Right hindlimb (tissue), 1 donor: Measurements from ENCODE around the gene ZBTB12.
"Not testable (repeated sequence)": the region's sequence is repeated elsewhere in the genome, so short reads cannot be mapped to it uniquely, and the experiment has no call there.

Experiments used
- DNase-seq: peaks from one replicate; pipeline ENCODE4 v3.0.0-alpha.2; 2018

The ZBTB12 gene, protein sequence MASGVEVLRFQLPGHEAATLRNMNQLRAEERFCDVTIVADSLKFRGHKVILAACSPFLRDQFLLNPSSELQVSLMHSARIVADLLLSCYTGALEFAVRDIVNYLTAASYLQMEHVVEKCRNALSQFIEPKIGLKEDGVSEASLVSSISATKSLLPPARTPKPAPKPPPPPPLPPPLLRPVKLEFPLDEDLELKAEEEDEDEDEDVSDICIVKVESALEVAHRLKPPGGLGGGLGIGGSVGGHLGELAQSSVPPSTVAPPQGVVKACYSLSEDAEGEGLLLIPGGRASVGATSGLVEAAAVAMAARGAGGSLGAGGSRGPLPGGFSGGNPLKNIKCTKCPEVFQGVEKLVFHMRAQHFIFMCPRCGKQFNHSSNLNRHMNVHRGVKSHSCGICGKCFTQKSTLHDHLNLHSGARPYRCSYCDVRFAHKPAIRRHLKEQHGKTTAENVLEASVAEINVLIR

DNA sequence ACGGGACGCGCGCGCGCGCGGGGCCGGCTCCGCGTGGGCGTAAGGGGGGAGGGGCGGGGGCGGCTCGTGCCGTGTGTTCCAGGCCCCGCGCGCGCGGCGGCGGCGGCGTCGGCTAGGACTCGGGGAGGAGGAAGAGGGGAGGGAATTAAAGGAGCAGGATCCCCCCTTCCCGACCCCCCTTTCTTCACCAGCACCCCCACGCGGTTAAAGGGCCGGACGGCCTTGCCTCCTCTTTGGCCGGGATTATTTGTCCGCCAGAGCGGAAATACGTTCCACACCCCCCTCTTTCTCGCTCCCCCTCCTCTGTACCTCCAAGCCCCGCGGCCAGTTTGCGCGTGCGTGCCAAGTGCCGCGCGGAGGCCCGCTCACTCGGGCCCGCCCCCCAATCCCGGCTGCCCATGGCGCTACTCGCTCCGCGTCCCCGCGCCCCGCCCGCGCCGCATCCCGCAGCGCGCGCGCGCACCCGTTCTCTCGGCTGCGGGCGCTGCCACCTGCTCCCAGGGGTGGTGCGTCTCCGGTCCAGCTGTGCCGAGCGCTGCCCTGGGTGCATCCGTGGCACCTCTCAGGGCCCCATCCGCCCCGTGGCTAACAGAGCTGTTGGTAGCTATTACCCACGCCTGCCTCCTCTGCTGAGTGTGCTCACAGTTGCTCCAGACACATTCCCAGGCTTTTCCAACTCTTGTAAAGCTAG, at the start of gene ZBTB12:
TSS of gene ZBTB12 (minus strand) at position 134 of the 691 bp plus-strand sequence. CDS start 781 bp downstream, outside the sequence.
- peak; percentile 98 for DNase-seq

DNA sequence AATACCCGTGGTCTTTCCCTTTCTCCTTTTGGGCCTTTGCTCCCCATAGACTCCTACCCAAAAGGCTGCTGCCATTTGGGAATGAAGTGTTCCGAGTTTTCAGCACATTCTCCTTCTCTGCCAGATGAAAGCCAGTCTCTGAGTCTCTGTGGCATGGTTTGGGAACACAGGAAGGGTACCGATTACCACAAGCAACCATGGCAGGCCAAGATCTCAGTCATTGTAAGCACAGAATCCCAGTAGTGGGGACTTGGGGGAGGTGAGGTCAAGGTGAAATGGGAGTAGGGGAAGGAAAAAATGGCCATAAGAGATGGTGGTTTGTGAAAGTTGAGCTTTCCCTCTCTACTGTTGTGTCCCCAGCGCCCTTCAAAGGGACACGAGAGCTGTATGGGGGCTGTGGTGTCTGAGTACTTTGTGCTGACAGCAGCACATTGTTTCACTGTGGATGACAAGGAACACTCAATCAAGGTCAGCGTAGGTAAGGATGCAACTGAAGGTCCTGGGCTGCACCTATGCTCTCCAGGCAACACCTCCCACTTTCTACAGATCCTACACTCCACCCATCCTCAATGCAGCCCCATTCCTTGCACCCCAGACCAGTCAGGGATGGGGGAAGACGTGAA, 48.2 kb upstream of the ZBTB12 start:
- no peak for DNase-seq

DNA sequence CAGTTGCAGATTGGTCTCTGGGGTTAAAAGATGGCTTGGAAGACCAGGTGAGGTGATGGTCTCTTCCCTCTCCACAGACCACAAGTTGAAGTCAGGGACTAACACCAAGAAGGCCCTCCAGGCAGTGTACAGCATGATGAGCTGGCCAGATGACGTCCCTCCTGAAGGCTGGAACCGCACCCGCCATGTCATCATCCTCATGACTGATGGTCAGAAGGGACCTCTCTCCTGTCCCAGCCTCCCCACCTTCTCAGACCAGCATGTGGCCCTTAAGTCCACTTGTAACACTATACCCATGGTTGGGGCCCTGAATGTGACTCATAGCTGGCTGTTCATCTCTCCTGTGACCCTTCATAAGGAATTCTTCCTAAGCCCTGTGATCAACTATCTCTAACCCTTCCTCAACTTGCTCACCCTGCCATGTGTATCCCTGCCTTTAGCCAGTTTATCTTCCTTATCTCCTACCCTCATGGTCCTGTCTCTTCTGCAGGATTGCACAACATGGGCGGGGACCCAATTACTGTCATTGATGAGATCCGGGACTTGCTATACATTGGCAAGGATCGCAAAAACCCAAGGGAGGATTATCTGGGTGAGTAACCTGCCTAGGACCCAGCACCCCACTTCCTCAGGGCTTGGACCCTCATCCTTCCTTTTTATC, 47.0 kb upstream of the ZBTB12 start:
- no peak for DNase-seq

DNA sequence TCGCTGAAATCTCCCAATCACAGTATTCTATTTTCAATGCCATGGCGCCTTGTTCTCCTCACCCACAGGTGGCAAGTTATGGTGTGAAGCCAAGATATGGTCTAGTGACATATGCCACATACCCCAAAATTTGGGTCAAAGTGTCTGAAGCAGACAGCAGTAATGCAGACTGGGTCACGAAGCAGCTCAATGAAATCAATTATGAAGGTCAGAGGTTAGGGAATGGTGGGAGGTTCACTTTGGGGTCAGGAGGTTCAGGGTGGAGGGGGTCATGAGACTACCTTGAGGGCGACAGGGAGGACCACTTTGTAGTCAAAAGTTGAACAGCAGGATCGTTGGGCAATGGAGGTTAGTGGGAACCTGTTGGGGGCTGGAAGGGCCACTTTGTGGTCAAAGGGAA, 46.4 kb upstream of the ZBTB12 start:
- DNase-seq = no peak

DNA sequence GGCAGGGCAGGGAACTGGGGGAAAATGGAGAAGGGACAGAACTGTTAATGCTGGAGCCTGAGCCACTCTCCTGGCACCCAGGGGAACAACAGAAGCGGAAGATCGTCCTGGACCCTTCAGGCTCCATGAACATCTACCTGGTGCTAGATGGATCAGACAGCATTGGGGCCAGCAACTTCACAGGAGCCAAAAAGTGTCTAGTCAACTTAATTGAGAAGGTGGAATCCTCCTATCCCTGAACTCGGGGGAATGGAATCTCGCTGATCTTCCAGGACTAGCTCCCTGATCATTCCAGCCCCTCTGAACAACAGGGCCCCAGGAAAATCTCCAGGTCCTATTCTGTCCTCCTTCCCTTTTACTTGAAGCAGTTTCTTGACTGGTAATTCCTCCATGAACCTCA, 46.0 kb upstream of the ZBTB12 start:
- no peak for DNase-seq

DNA sequence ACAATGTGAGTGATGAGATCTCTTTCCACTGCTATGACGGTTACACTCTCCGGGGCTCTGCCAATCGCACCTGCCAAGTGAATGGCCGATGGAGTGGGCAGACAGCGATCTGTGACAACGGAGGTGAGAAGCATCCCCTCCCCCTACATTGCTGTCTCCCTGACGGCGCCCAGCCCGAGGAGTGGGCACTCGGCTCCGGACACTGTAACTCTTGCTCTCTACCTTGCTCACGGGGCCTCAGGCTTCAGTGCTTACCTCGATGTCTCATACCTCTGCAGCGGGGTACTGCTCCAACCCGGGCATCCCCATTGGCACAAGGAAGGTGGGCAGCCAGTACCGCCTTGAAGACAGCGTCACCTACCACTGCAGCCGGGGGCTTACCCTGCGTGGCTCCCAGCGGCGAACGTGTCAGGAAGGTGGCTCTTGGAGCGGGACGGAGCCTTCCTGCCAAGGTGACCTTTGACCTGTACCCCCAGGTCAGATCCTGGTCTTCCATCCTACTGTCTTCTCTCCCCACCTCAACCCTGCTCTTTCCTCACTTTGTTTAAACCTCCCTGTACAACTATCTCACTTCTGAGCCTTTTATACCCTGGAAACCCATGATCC, 45.3 kb upstream of the ZBTB12 start:
- no peak for DNase-seq

DNA sequence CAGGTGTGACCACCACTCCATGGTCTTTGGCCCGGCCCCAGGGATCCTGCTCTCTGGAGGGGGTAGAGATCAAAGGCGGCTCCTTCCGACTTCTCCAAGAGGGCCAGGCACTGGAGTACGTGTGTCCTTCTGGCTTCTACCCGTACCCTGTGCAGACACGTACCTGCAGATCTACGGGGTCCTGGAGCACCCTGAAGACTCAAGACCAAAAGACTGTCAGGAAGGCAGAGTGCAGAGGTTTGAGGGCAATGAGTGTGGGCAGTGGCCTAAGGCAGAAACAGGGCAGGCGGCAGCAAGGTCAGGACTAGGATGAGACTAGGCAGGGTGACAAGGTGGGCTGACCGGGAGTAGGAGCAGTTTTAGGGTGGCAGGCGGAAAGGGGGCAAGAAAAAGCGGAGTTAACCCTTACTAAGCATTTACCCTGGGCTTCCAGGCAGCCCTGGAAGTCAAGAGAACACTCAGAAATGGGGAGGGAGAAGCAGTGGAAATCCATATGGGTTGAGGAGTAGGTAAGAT, 44.5 kb upstream of the ZBTB12 start:
- DNase-seq = no peak

DNA sequence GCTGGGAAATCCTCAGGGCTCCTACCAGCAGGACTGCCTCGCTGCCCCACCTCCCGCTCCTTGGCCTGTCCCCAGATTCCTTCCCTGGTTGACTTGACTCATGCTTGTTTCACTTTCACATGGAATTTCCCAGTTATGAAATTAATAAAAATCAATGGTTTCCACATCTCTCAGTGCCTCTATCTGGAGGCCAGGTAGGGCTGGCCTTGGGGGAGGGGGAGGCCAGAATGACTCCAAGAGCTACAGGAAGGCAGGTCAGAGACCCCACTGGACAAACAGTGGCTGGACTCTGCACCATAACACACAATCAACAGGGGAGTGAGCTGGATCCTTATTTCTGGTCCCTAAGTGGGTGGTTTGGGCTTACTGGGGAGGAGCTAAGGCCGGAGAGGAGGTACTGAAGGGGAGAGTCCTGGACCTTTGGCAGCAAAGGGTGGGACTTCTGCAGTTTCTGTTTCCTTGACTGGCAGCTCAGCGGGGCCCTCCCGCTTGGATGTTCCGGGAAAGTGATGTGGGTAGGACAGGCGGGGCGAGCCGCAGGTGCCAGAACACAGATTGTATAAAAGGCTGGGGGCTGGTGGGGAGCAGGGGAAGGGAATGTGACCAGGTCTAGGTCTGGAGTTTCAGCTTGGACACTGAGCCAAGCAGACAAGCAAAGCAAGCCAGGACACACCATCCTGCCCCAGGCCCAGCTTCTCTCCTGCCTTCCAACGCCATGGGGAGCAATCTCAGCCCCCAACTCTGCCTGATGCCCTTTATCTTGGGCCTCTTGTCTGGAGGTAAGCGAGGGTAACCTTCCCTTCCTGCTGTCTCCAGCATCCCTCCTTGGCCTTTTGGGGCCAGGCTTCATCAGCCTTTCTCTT, 43.9 kb upstream of the ZBTB12 start, which contains the start of gene CFB:
TSS of gene CFB (plus strand) at position 589 of the 863 bp plus-strand sequence. CDS start at position 716, 127 bp downstream.
- DNase-seq = peak; percentile 68

DNA sequence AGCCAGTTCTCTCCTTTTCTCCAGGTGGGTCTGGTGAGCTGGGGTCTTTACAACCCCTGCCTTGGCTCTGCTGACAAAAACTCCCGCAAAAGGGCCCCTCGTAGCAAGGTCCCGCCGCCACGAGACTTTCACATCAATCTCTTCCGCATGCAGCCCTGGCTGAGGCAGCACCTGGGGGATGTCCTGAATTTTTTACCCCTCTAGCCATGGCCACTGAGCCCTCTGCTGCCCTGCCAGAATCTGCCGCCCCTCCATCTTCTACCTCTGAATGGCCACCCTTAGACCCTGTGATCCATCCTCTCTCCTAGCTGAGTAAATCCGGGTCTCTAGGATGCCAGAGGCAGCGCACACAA, 43.2 kb upstream of the ZBTB12 start:
- no peak for DNase-seq

DNA sequence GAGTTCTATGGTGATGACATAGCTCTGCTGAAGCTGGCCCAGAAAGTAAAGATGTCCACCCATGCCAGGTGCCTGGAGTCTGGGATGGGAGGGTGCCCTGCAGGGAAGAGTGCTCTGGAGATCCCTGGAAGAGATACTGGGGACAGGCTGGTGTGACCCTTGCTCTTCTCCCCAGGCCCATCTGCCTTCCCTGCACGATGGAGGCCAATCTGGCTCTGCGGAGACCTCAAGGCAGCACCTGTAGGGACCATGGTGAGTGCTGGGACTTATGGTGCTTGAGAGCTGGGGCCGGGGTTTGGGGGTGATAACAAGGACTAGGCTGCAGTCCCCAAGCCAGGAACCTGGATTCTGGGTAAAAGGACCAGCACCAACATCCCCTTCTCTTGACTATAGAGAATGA, 41.9 kb upstream of the ZBTB12 start:
- no peak for DNase-seq

DNA sequence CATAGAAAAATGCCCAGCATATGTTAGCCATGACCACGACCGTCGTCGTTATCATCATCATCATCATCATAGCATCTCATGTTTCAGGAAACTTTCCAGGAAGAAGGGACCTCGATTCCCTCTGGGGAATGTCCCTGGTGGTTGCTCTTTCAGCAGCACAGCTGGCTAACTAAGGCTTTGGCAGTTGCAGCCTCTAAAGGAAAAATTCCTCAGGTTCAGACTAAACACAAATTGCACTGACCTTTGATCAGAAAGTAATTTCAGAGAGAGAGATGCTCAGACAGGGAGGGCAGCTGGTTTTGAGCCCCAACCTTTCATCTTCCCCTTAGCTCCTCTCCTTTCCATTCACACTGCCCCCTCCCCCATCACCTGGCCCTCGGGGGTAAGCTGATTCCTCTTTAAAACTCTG, 38.4 kb upstream of the ZBTB12 start:
- no peak for DNase-seq

DNA sequence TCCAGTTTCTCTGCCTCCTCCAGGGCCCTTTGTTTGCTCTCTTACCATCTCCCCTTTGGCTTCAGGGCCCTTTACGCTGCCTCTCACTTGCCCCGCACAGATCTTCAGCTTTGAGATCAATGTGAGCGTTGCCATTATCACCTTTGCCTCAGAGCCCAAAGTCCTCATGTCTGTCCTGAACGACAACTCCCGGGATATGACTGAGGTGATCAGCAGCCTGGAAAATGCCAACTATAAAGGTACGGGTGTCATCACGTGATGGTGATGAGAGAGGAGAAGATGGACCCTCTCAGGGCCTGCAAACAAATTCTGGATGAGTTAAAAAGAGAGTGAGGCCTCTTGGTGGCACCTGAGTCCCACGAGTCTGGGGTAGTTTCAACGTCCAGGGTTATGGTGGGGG, 33.9 kb upstream of the ZBTB12 start:
- no peak for DNase-seq

DNA sequence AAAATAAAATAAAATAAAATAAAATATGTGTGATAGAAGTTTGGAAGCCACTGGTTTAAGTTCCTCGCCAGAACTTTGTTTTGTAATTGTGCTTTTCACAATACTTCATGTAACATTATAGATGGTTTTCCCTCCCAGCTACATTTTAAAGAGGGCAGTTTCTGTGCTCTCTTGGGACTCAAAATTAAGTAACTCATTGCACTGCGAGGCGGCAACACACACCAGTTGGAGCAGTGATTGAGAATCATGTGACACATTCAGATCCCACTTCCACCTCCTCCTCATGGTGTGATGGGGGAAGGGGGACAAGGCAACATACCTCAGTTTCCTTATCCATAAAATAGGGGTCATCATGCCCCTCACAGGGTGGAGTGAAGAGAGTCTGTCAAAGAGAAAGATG, 33.1 kb upstream of the ZBTB12 start:
- DNase-seq = no peak

DNA sequence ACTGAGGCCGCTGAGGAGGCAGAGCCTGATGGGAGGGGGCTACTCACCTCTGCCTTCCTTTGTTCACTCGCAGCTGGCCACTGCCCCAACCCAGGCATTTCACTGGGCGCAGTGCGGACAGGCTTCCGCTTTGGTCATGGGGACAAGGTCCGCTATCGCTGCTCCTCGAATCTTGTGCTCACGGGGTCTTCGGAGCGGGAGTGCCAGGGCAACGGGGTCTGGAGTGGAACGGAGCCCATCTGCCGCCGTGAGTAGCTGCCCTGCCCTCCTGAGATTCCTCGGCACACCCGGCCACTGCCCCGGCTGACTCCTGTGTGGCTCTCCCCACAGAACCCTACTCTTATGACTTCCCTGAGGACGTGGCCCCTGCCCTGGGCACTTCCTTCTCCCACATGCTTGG, 31.7 kb upstream of the ZBTB12 start:
- no peak for DNase-seq

DNA sequence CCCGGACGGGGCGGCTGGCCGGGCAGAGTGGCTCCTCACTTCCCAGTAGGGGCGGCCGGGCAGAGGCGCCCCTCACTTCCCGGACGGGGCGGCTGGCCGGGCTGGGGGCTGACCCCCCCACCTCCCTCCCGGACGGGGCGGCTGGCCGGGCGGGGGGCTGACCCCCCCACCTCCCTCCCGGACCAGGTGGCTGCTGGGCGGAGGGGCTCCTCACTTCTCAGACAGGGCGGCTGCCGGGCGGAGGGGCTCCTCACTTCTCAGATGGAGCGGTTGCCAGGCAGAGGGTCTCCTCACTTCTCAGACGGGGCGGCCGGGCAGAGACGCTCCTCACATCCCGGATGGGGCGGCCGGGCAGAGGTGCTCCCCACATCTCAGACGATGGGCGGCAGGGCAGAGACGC, 30.3 kb upstream of the ZBTB12 start:
- not testable (repeated sequence) for DNase-seq

DNA sequence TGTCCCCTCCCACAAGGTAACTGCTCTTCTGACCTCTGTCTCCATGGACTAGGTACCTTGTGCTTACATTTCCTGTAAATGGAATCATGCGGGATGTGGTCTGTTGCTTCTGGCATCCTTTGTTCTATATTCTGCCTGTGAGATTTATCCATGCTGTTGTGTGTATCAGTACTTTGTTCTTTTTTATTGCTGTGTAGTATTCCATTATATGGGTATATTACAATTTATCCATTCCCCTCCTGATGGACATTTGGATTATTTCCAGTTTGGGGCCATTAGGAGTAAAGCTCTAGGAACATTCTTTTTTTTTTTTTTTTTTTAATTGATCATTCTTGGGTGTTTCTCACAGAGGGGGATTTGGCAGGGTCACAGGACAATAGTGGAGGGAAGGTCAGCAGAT, 29.1 kb upstream of the ZBTB12 start:
- no peak for DNase-seq

DNA sequence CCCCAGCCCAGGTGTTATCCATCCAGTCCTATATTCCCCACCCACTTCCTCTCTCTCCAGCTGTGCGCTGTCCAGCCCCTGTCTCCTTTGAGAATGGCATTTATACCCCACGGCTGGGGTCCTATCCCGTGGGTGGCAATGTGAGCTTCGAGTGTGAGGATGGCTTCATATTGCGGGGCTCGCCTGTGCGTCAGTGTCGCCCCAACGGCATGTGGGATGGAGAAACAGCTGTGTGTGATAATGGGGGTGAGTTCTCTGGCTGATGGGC, 26.7 kb upstream of the ZBTB12 start:
- DNase-seq = no peak

DNA sequence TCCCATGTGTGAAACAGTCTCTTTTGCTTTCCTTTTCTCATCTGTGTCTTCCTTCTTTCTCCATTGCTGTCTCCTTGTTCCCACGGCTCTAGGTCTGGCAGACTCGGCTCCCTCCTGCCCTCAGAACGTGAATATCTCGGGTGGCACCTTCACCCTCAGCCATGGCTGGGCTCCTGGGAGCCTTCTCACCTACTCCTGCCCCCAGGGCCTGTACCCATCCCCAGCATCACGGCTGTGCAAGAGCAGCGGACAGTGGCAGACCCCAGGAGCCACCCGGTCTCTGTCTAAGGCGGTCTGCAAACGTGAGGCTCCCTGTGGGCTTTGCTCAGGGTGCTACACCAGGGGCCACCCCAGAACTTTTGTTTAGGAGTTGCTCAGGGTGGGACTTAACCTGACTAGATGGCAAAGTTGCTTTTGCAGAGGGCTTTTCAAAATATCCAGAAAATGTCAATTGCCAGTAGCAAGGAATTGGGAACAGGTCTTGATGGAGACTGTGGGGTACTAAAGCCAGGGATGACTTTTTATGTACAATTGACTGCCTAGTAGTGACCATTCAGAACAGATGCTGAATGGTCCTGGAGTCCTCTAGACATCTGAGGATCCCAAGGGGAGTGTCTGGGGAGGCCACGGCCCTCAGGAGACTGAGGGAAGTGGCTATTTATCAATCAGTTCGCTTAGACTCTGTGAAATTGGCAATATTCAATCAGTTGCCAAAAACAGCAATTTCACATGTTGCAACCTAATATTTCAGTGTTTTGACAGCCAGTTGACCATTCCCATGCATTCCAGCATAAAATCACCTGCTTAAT, 26.2 kb upstream of the ZBTB12 start:
- no peak for DNase-seq

DNA sequence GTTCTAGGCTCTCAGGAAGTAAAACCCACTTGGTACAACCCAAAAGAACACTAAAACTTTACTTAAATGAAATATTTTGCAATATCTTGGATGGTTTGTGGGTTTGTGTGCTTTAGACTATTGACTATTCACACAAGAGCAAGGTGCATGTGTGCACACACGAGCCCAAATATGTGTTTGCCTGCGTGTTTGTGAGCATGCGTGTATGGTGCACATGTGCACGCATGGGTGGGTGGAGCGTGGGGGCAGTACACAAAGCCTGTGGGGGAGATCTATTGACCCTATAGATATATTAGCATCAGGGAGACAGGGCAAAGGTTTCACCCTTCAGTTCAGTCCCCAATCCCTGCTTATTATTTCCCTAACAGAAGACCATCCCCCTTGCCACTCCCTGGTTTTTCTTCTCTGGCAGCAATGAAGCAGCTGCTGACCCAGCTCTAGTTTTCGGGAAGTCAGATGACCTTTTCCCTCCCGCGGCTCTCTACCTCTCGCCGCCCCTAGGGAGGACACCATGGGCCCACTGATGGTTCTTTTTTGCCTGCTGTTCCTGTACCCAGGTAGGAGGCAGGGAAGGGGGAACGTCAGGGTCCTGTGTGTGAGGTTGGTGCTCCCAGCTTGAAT, 25.5 kb upstream of the ZBTB12 start, which contains the start of gene C2:
TSS of gene C2 (plus strand) at position 476 of the 621 bp plus-strand sequence. CDS start at position 512, 36 bp downstream.
- DNase-seq = no peak

DNA sequence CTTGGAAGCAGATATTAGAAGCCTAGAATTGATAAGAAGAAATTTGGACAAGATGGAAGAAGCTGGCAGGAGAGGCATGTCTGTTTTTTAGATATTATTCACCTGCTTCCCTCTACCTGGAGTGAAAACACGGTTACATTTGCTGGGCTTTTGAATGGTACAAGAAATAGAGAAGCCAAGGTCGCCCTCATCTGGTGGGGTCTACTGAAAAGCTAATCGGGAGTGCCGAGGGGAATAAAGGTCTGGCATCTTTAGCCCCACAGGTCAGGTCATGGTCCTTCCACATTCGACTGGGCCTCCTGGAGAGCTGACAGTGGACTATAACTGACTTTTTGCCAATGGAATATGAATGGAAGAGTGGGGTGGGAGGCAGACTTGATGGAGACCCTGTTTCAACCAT, 21.1 kb upstream of the ZBTB12 start:
- DNase-seq = no peak
